Calu3 (cell line): ENCODE measurements around the gene DTWD1. TPM values are rescaled to one million over a fixed set of nuclear protein-coding genes. Genes with fewer than 3 reads are reported as not detected.
A peak's percentile ranks its signal among the peaks of the same experiment; 100 is the strongest.
"Not testable (repeated sequence)": the region's sequence is repeated elsewhere in the genome, so short reads cannot be mapped to it uniquely, and the experiment has no call there.

Experiments used
- Bru-seq: library from RNA; stranded (reverse); fragments of 400-500 nt; gene quantifications from one replicate; lab custom pipeline; 2021; lab: Mats Ljungman, UMichigan
- BruChase-seq, 2 experiments: library from RNA; stranded (reverse); fragments of 400-500 nt; gene quantifications; one replicate each; lab custom pipeline; 2021; lab: Mats Ljungman, UMichigan
- BruUV-seq: library from RNA; stranded (reverse); fragments of 400-500 nt; replicated peaks from 2 replicates; lab custom pipeline; 2021; lab: Mats Ljungman, UMichigan
- CTCF ChIA-PET: fragments of 300-600 bp; sonication (Branson Sonifier 250); formaldehyde crosslinking; loops from one replicate; lab custom pipeline; 2022; ENCODE audit warnings: antibody characterized with exemption; lab: Charles Lee
- DNase-seq: peaks from one replicate; pipeline ENCODE4 v3.0.0; 2022
- H3K27ac Mint-ChIP-seq: one replicate; pipeline ENCODE4 v1.8.0; 2022; ENCODE audit warnings: mixed read lengths; ENCODE audit not compliant: unreplicated experiment
- H3K27me3 Mint-ChIP-seq: one replicate; pipeline ENCODE4 v1.8.0; 2022; ENCODE audit warnings: mixed read lengths; ENCODE audit not compliant: unreplicated experiment
- H3K36me3 Mint-ChIP-seq: one replicate; pipeline ENCODE4 v1.8.0; 2022; ENCODE audit warnings: mild to moderate bottlenecking, moderate library complexity, mixed read lengths; ENCODE audit not compliant: insufficient read depth, unreplicated experiment
- H3K4me1 Mint-ChIP-seq: one replicate; pipeline ENCODE4 v1.8.0; 2022; ENCODE audit warnings: mild to moderate bottlenecking, low read depth, mixed read lengths; ENCODE audit not compliant: unreplicated experiment
- H3K4me3 Mint-ChIP-seq: one replicate; pipeline ENCODE4 v1.8.0; 2022; ENCODE audit warnings: mild to moderate bottlenecking, low read depth, moderate library complexity, mixed read lengths; ENCODE audit not compliant: unreplicated experiment
- H3K9me3 Mint-ChIP-seq: one replicate; pipeline ENCODE4 v1.8.0; 2022; ENCODE audit warnings: low read depth, mixed read lengths; ENCODE audit not compliant: unreplicated experiment
- CTCF ChIP-seq: fragments of 200-600 bp; IDR thresholded peaks from one replicate; pipeline ENCODE4 v1.8.0; 2022; ENCODE audit warnings: antibody characterized with exemption; ENCODE audit not compliant: unreplicated experiment
- intact Hi-C: fragments of 100-400 bp; cut with micrococcal nuclease; formaldehyde crosslinking; loops from one replicate; pipeline ENCODE4 v1.10.0; 2022; ENCODE audit not compliant: unreplicated experiment
- long read RNA-seq: library from polyadenylated mRNA; stranded (forward); transcript quantifications from one replicate; pipeline ENCODE4 v2.0.0, GENCODE V29; 2022
- total RNA-seq: library from RNA; stranded (reverse); gene quantifications from 2 replicates; pipeline ENCODE4 v1.2.3, GENCODE V29; 2022

Gene DTWD1, protein sequence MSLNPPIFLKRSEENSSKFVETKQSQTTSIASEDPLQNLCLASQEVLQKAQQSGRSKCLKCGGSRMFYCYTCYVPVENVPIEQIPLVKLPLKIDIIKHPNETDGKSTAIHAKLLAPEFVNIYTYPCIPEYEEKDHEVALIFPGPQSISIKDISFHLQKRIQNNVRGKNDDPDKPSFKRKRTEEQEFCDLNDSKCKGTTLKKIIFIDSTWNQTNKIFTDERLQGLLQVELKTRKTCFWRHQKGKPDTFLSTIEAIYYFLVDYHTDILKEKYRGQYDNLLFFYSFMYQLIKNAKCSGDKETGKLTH
- total RNA-seq (21.4 and 23.1 TPM in 2 replicates), Bru-seq, nascent RNA (percentile 76 among the genes with signal in this experiment), BruChase-seq, experiment 1, labeled RNA remaining after a 6-hour chase (percentile 62 among the genes with signal in this experiment), BruChase-seq, experiment 2, labeled RNA remaining after a 2-hour chase (percentile 70 among the genes with signal in this experiment)
- long read RNA-seq, transcript DTWD1-202 (5 exons, 1,584 nt) = major isoform, 20 of 28 reads
- long read RNA-seq, partial matches to known transcripts = 2 of 28 reads
- long read RNA-seq, other reads (novel, unspliced or antisense) = 5 of 28 reads

DNA sequence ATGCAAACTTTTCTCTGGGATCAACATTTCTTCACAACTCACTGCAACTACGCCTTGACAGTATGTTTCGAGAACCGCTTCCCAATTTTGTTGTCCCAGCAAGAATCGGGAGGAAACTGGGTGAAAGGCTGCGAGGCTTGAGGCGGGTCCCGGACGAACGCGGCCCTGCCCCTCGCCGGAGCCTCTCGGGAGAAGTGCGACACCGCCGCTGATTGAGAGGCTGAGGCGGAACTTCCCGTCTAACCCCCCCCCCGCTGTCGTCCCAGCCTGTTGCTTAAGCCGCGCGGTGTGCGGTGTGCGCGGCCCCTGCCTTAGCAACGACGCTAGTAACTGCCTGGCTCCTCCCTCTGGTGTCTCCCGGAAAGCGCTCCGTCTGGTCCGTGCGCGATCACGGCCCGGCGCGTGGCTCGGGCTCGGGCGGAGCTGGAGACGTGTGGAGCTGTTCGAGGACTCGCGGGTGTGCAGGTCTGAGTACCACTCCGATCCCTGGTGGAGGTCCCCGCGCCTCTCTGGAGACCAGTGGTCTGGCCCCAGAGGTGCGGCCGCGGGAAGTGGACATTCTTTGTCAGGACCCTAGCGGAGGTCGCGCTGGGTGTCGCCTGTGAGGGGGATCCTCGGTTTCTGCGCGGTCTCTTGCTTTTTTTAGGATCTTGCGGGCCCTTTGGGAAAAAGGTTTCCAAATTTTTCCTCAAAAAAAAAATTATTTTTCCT lies at the start of gene DTWD1, which contains the start of gene FAM227B:
TSS of gene DTWD1 (plus strand) at position 391 of the 711 bp plus-strand sequence. CDS start 4,120 bp downstream, outside the sequence.
TSS of gene FAM227B (minus strand) at position 161 of the 711 bp plus-strand sequence. CDS start 5,647 bp downstream, outside the sequence.
- intact Hi-C loops = loop anchor here (10.0 kb wide), 1 partner anchor 524 kb away; no protein-coding TSS in a partner anchor
- Mint-ChIP-seq H3K4me1 (peaks cover 16% of the 10 kb centered on the region), H3K9me3 (peaks cover 2% of the 10 kb centered on the region), H3K4me3 (peak within 1 kb of the TSS; percentile 90), H3K27ac (peak within 1 kb of the TSS; percentile 94), H3K27me3 (no peaks in the 10 kb centered on the region), H3K36me3 (peaks cover 16% of the 10 kb centered on the region)
- BruUV-seq = no TSS peak
- CTCF ChIA-PET = interaction anchor here (0.7 kb wide), 2 partner anchors 742 to 1109 kb away, joined by 3 to 7 read pairs; no protein-coding TSS in a partner anchor
- peak; percentile 91 for DNase-seq
- TF ChIP-seq CTCF = no peak

- H3K4me1 Mint-ChIP-seq = no peaks in the 10 kb centered on the region
- CTCF ChIA-PET = no interaction called here
- no peaks in the 10 kb centered on the region for H3K27me3 Mint-ChIP-seq
- H3K4me3 Mint-ChIP-seq = no peak overlapping the region
- no peak for DNase-seq
- H3K9me3 Mint-ChIP-seq = peaks cover 2% of the 10 kb centered on the region
- no peaks in the 10 kb centered on the region for H3K36me3 Mint-ChIP-seq
- BruUV-seq = no TSS peak
- TF ChIP-seq CTCF = no peak
- intact Hi-C loops = no loop called here
- H3K27ac Mint-ChIP-seq = no peak overlapping the region
These were observed 47.4 kb upstream of the DTWD1 start for GRCh38 chr15:49573421-49573820.

DNA sequence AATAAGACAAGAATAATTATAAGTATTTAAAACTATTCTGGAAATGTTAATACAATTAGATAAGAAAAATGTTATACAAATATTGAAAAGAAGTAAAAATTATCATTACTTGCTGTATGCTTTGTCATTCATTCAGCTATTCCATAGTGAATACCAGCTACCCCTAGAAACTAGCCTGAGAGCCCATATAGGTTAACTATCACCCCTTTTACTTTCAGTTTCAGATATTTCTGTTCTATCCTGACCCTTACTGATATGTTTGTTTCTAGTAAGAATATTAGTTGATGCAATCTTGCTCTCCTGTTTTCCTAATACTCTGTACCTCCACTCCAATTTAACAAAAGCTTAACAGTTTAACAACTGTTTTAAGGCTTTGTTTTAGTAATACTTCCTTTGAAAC lies 31.8 kb upstream of the DTWD1 start:
- CTCF ChIA-PET = no interaction called here
- Mint-ChIP-seq H3K27ac (no peak overlapping the region), H3K9me3 (no peaks in the 10 kb centered on the region), H3K4me1 (no peaks in the 10 kb centered on the region), H3K36me3 (no peaks in the 10 kb centered on the region), H3K27me3 (no peaks in the 10 kb centered on the region), H3K4me3 (no peak overlapping the region)
- no peak for TF ChIP-seq CTCF
- no peak for DNase-seq
- no TSS peak for BruUV-seq
- intact Hi-C loops = no loop called here

GRCh38 chr15:49592829-49593316 lies 28.0 kb upstream of the DTWD1 start:
- H3K27me3 Mint-ChIP-seq, CTCF ChIA-PET, H3K4me1 Mint-ChIP-seq, H3K9me3 Mint-ChIP-seq, H3K4me3 Mint-ChIP-seq, DNase-seq, BruUV-seq, H3K36me3 Mint-ChIP-seq, H3K27ac Mint-ChIP-seq, intact Hi-C loops: not testable (repeated sequence)
